HuH-7 (cell line): ENCODE data around the gene HPGDS.

Source experiments
- DNase-seq: peaks from one replicate; pipeline ENCODE4 v3.0.0; 2011; ENCODE audit warnings: low spot score

The HPGDS gene

DNA sequence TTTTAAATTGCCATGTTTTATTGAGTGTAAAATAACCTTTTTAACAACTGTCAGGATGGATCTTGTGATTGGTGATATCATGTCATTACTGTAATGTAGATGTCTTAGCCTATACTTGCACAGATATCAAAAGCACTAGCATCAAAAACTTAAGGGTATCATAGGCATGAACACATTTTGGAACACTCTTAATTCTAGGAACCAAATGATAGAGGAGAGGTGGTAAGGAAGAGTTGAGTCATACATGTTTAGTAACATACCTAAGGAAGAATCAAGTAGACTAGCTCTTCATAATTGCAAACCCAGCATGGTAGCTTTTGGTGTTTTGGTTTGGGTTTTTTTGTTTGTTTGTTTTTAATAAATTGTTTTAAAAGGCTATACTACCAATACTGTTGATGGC, 91.5 kb downstream of the HPGDS start:
- DNase-seq = no peak
